Measurements from ENCODE around the gene F2RL2. TPM values are rescaled to one million over a fixed set of nuclear protein-coding genes. Genes with fewer than 3 reads are reported as not detected.

F2RL2 gene
- total RNA-seq, 5 donors from 2014 or later (not counting 1 experiment from before 2014, with no cell fraction given): 0.09 TPM; not detected in 4

DNA sequence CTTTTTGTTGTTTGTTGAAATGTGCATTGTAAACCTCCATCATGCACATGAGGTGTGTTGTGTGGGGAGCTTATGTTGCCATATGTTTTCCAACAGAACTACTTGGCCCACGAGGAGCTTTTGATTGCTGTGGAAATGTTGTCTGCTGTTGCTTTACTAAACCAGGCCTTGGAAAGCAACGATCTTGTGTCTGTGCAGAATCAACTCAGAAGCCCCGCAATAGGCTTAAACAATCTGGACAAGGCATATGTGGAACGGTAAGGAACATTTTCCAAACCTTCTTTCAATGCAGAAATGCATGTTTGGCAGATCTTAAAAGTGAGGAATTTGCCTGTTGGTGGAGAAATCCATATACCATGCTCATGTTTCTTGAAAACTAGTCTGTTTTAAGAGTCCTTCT lies 22.5 kb downstream of the F2RL2 start:
- Histone ChIP-seq H3K4me3 (ENCODE audit: control insufficient read depth in 1 of 2, extremely low read depth in 1 of 2, low read length in 1 of 2) (no peak overlapping the region), H3K36me3 (ENCODE audit: control insufficient read depth in 2 of 2, extremely low read depth in 1 of 2, insufficient read depth in 1 of 2, low read length in 1 of 2) (peaks cover 16 to 68% of the 10 kb centered on the region in 2 donors), H3K27me3 (replicated peaks in 1 of 2; ENCODE audit: control insufficient read depth in 2 of 2, extremely low read depth in 1 of 2, insufficient read depth in 2 of 2, low read length in 1 of 2) (no peaks in the 10 kb centered on the region), H3K9me3 (no peaks in the 10 kb centered on the region), H3K27ac (ENCODE audit: low read length) (no peak overlapping the region), H3K4me1 (ENCODE audit: control insufficient read depth in 1 of 2, extremely low read depth in 1 of 2, insufficient read depth in 2 of 2, low read length in 2 of 2) (no peaks in the 10 kb centered on the region)
- Mint-ChIP-seq H3K36me3 (peaks cover 63% of the 10 kb centered on the region), H3K27me3 (no peaks in the 10 kb centered on the region), H3K27ac (peak overlapping the region in 1 of 2 donors; percentile 29), H3K9me3 (no peaks in the 10 kb centered on the region), H3K4me1 (peaks cover 0 to 9% (median 6%) of the 10 kb centered on the region in 3 donors), H3K4me3 (no peak overlapping the region)
- WGBS (ENCODE audit: insufficient coverage): 97% methylated on average over 3 of the region's 4 CpGs
- ChIA-PET CTCF (interaction anchor here (0.5 to 5.5 kb wide), 9 partner anchors 9 to 1663 kb away, joined by 3 to 73 read pairs (median 4); no protein-coding TSS in a partner anchor), POLR2A (no interaction called here)
- no peak for ATAC-seq (replicated peaks in 1 of 4)
- DNase-seq: no peak

DNA sequence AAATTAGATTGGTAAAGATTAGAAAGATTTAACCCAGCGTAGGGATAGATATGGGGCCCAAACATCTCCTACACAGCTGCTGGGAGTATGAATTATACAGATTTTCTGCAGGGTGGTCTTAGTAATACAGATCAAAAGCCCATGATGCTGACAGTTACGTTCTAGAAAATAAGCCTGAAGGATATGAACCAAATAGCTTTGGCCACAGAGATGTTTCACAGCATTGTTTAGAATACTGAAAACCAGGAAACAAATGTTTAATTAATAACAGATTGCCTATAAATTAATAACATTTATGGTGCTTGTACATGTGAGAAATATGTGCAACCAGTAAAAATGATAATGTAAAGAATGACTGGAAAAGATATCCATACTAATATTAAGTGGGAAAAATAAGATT lies 24.7 kb downstream of the F2RL2 start:
- CTCF ChIA-PET: interaction anchor here (0.8 to 5.5 kb wide), 6 partner anchors 10 to 177 kb away, joined by 3 to 73 read pairs (median 5); no protein-coding TSS in a partner anchor
- ATAC-seq (replicated peaks in 1 of 4) (no peak), DNase-seq (no peak)
- H3K4me1 Mint-ChIP-seq: peaks cover 0 to 6% (median 4%) of the 10 kb centered on the region in 3 donors
- POLR2A ChIA-PET: interaction anchor here in 1 of 2 donors (0.5 kb wide), 1 partner anchor 130 kb away, joined by 12 read pairs; no protein-coding TSS in a partner anchor
- H3K4me3 Mint-ChIP-seq: no peak overlapping the region
- H3K9me3 ChIP-seq: no peaks in the 10 kb centered on the region
- peaks cover 0 to 3% of the 10 kb centered on the region in 2 experiments for H3K4me1 ChIP-seq (ENCODE audit: control insufficient read depth in 1 of 2, extremely low read depth in 1 of 2, insufficient read depth in 2 of 2, low read length in 2 of 2)
- H3K36me3 ChIP-seq (ENCODE audit: control insufficient read depth in 2 of 2, extremely low read depth in 1 of 2, insufficient read depth in 1 of 2, low read length in 1 of 2): peaks cover 16 to 66% of the 10 kb centered on the region in 2 donors
- no peak overlapping the region for H3K27ac Mint-ChIP-seq
- no peaks in the 10 kb centered on the region for H3K27me3 Mint-ChIP-seq
- H3K27me3 ChIP-seq (replicated peaks in 1 of 2; ENCODE audit: control insufficient read depth in 2 of 2, extremely low read depth in 1 of 2, insufficient read depth in 2 of 2, low read length in 1 of 2): no peaks in the 10 kb centered on the region
- H3K4me3 ChIP-seq (ENCODE audit: control insufficient read depth in 1 of 2, extremely low read depth in 1 of 2, low read length in 1 of 2): no peak overlapping the region
- no CpG with 5 or more reads among the region's 2 CpGs for WGBS (ENCODE audit: insufficient coverage)
- peaks cover 58% of the 10 kb centered on the region for H3K36me3 Mint-ChIP-seq
- no peaks in the 10 kb centered on the region for H3K9me3 Mint-ChIP-seq
- H3K27ac ChIP-seq (ENCODE audit: low read length): no peak overlapping the region

DNA sequence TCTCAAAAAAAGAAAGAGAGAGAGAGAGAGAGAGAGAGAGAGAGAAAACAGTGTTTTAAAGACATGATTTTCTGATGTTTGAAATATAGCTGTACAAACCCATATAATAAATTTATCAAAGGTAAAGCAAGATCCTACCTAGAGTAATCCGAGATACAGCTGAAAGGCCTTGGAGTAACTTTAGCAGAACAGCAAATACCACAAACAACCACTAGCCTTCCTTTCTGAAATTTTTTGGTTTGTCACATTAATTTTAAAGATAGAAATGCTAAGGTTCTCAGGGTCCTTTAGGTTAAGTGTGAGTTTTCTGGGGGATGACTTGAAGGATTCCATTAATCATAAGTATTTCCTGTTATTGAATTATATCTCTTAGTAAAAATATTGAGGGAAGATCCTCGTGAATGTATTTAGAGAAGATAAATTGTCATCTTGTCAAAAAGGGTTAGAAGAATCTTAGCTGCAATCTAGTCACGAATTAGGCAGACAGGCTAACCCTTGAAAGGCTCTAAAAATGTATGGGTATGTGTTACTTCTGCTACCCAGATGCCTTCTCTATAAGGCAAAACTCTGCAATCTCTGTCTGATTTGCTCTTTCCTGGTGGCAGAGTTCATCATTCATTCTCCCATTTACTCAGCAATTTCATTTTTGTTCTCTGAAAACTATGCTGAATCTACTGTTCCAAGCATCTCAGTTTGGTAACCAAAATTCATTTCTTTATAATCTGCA lies 27.3 kb downstream of the F2RL2 start:
- ATAC-seq (replicated peaks in 1 of 4) (no peak), DNase-seq (no peak)
- Mint-ChIP-seq H3K9me3 (no peaks in the 10 kb centered on the region), H3K27ac (peak overlapping the region; percentile 47 to 50), H3K4me3 (no peak overlapping the region), H3K36me3 (peaks cover 60% of the 10 kb centered on the region), H3K27me3 (no peaks in the 10 kb centered on the region), H3K4me1 (no peaks in the 10 kb centered on the region)
- no CpG with 5 or more reads among the region's 3 CpGs for WGBS (ENCODE audit: insufficient coverage)
- ChIA-PET CTCF (interaction anchor here (0.6 to 1.3 kb wide), 4 partner anchors 13 to 265 kb away, joined by 3 to 4 read pairs (median 3); no protein-coding TSS in a partner anchor), POLR2A (interaction anchor here in 1 of 2 donors (0.7 kb wide), 1 partner anchor 74 kb away, joined by 19 read pairs; no protein-coding TSS in a partner anchor)
- H3K4me1 ChIP-seq (ENCODE audit: control insufficient read depth in 1 of 2, extremely low read depth in 1 of 2, insufficient read depth in 2 of 2, low read length in 2 of 2): peaks cover 0 to 3% of the 10 kb centered on the region in 2 experiments
- H3K36me3 ChIP-seq (ENCODE audit: control insufficient read depth in 2 of 2, extremely low read depth in 1 of 2, insufficient read depth in 1 of 2, low read length in 1 of 2): peaks cover 11 to 67% of the 10 kb centered on the region in 2 donors
- no peak overlapping the region for H3K4me3 ChIP-seq (ENCODE audit: control insufficient read depth in 1 of 2, extremely low read depth in 1 of 2, low read length in 1 of 2)
- no peaks in the 10 kb centered on the region for H3K9me3 ChIP-seq
- H3K27ac ChIP-seq (ENCODE audit: low read length): no peak overlapping the region
- no peaks in the 10 kb centered on the region for H3K27me3 ChIP-seq (replicated peaks in 1 of 2; ENCODE audit: control insufficient read depth in 2 of 2, extremely low read depth in 1 of 2, insufficient read depth in 2 of 2, low read length in 1 of 2)

DNA sequence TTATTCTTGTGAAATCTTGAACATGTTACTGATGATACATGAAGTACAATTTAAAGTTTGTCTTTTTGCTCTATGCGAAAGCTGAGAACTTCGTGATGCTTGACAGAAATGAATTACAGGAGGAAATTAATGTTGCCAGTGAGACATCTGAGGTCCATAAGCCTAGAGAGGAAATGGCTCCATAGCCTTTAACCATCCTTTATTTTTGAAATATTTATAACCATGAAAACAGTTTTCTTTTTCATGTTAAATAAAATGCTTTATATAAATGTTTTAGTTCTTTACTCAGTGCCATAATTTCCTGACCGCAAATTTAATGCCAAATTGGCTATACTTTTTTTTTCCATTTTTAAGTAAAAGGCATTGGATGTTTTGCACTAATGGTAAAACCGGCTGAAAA lies 29.1 kb downstream of the F2RL2 start:
- H3K27me3 ChIP-seq (replicated peaks in 1 of 2; ENCODE audit: control insufficient read depth in 2 of 2, extremely low read depth in 1 of 2, insufficient read depth in 2 of 2, low read length in 1 of 2): no peaks in the 10 kb centered on the region
- no peak overlapping the region for H3K4me3 ChIP-seq (ENCODE audit: control insufficient read depth in 1 of 2, extremely low read depth in 1 of 2, low read length in 1 of 2)
- no peak overlapping the region for H3K4me3 Mint-ChIP-seq
- H3K9me3 Mint-ChIP-seq: no peaks in the 10 kb centered on the region
- H3K27ac Mint-ChIP-seq: peak overlapping the region in 1 of 2 donors; percentile 37
- CTCF ChIA-PET: interaction anchor here in 1 of 2 donors (0.7 kb wide), 1 partner anchor 45 kb away, joined by 6 read pairs; no protein-coding TSS in a partner anchor
- no peaks in the 10 kb centered on the region for H3K9me3 ChIP-seq
- no peak overlapping the region for H3K27ac ChIP-seq (ENCODE audit: low read length)
- POLR2A ChIA-PET: no interaction called here
- H3K36me3 Mint-ChIP-seq: peaks cover 63% of the 10 kb centered on the region
- H3K36me3 ChIP-seq (ENCODE audit: control insufficient read depth in 2 of 2, extremely low read depth in 1 of 2, insufficient read depth in 1 of 2, low read length in 1 of 2): peaks cover 8 to 74% of the 10 kb centered on the region in 2 donors
- ATAC-seq (replicated peaks in 1 of 4): no peak
- no peaks in the 10 kb centered on the region for H3K27me3 Mint-ChIP-seq
- H3K4me1 Mint-ChIP-seq: no peaks in the 10 kb centered on the region
- WGBS (ENCODE audit: insufficient coverage): no CpG with 5 or more reads among the region's 4 CpGs
- peaks cover 0 to 3% of the 10 kb centered on the region in 2 experiments for H3K4me1 ChIP-seq (ENCODE audit: control insufficient read depth in 1 of 2, extremely low read depth in 1 of 2, insufficient read depth in 2 of 2, low read length in 2 of 2)
- DNase-seq: no peak

GRCh38 chr5:76592692-76593091 lies 30.5 kb downstream of the F2RL2 start:
- POLR2A ChIA-PET: interaction anchor here in 1 of 2 donors (0.7 kb wide), 1 partner anchor 205 kb away, joined by 5 read pairs; no protein-coding TSS in a partner anchor
- H3K27me3 ChIP-seq (replicated peaks in 1 of 2; ENCODE audit: control insufficient read depth in 2 of 2, extremely low read depth in 1 of 2, insufficient read depth in 2 of 2, low read length in 1 of 2): no peaks in the 10 kb centered on the region
- DNase-seq: no peak
- peaks cover 8 to 72% of the 10 kb centered on the region in 2 donors for H3K36me3 ChIP-seq (ENCODE audit: control insufficient read depth in 2 of 2, extremely low read depth in 1 of 2, insufficient read depth in 1 of 2, low read length in 1 of 2)
- no peaks in the 10 kb centered on the region for H3K9me3 ChIP-seq
- Mint-ChIP-seq H3K4me3 (no peak overlapping the region), H3K36me3 (peaks cover 63% of the 10 kb centered on the region), H3K4me1 (no peaks in the 10 kb centered on the region), H3K27ac (no peak overlapping the region), H3K27me3 (no peaks in the 10 kb centered on the region), H3K9me3 (no peaks in the 10 kb centered on the region)
- no peak for ATAC-seq (replicated peaks in 1 of 4)
- no peak overlapping the region for H3K4me3 ChIP-seq (ENCODE audit: control insufficient read depth in 1 of 2, extremely low read depth in 1 of 2, low read length in 1 of 2)
- H3K27ac ChIP-seq (ENCODE audit: low read length): no peak overlapping the region
- WGBS (ENCODE audit: insufficient coverage): no CpG with 5 or more reads among the region's 3 CpGs
- H3K4me1 ChIP-seq (ENCODE audit: control insufficient read depth in 1 of 2, extremely low read depth in 1 of 2, insufficient read depth in 2 of 2, low read length in 2 of 2): peaks cover 0 to 3% of the 10 kb centered on the region in 2 experiments
- CTCF ChIA-PET: no interaction called here

DNA sequence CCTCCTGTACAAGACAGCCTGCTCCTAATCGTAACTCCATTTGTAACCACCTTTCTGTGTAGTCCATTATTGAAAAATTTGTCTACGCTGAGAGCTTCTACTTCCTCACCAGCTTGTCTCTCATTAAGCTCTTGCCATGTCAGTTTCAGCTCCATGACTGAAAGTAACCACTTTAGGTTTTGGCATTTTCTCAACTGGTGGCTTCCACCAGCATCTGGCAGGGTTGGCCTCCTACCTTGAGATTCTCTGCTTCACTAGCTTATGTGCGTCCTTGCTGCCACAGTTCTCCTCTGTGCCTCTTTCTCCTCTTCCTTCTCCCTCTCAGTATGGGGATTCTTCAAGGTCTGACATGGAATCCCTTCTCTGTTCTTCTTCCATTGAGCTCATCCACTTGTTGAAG lies 31.8 kb downstream of the F2RL2 start:
- H3K4me3 ChIP-seq (ENCODE audit: control insufficient read depth in 1 of 2, extremely low read depth in 1 of 2, low read length in 1 of 2): no peak overlapping the region
- DNase-seq (no peak), ATAC-seq (replicated peaks in 1 of 4) (no peak)
- Mint-ChIP-seq H3K9me3 (no peaks in the 10 kb centered on the region), H3K4me1 (no peaks in the 10 kb centered on the region), H3K4me3 (no peak overlapping the region), H3K27me3 (no peaks in the 10 kb centered on the region), H3K27ac (peak overlapping the region; percentile 11 to 37), H3K36me3 (peaks cover 51% of the 10 kb centered on the region)
- whole genome bisulfite sequencing (ENCODE audit: insufficient coverage): 94% methylated on average over 3 of the region's 3 CpGs
- H3K27ac ChIP-seq (ENCODE audit: low read length): no peak overlapping the region
- no peaks in the 10 kb centered on the region for H3K9me3 ChIP-seq
- peaks cover under 1 to 60% of the 10 kb centered on the region in 2 donors for H3K36me3 ChIP-seq (ENCODE audit: control insufficient read depth in 2 of 2, extremely low read depth in 1 of 2, insufficient read depth in 1 of 2, low read length in 1 of 2)
- ChIA-PET POLR2A (interaction anchor here (0.5 to 0.6 kb wide), 2 partner anchors 75 to 1342 kb away, joined by 3 read pairs; no protein-coding TSS in a partner anchor), CTCF (interaction anchor here in 1 of 2 donors (1.2 kb wide), 1 partner anchor 9 kb away, joined by 5 read pairs; no protein-coding TSS in a partner anchor)
- peaks cover 0 to 3% of the 10 kb centered on the region in 2 experiments for H3K4me1 ChIP-seq (ENCODE audit: control insufficient read depth in 1 of 2, extremely low read depth in 1 of 2, insufficient read depth in 2 of 2, low read length in 2 of 2)
- no peaks in the 10 kb centered on the region for H3K27me3 ChIP-seq (replicated peaks in 1 of 2; ENCODE audit: control insufficient read depth in 2 of 2, extremely low read depth in 1 of 2, insufficient read depth in 2 of 2, low read length in 1 of 2)

Measured in T-cell (primary cell).